ENCODE data around the gene SHOC2. TPM values are rescaled to one million over a fixed set of nuclear protein-coding genes. Genes with fewer than 3 reads are reported as not detected.

The SHOC2 gene
- polyA plus RNA-seq, 1 donor from 2014 or later: 46.0 TPM

GRCh38 chr10:110871298-110872084 is 47.9 kb upstream of the SHOC2 start, which contains the start of gene PDCD4:
Gene PDCD4 (plus strand): TSS chr10:110871928. CDS start chr10:110876028, 4,100 bp downstream.
- H3K9me3 ChIP-seq (ENCODE audit: low read length): no peaks in the 10 kb centered on the region
- no peaks in the 10 kb centered on the region for H4K20me1 ChIP-seq (ENCODE audit: insufficient read depth)
- H3K9me2 ChIP-seq (ENCODE audit: insufficient read depth, low read length): no peaks in the 10 kb centered on the region
- H3K9ac ChIP-seq (ENCODE audit: low read length): peak within 1 kb of the TSS; percentile 90
- H3K79me2 ChIP-seq (replicated peaks; ENCODE audit: insufficient read depth, low read length): peaks cover 38% of the 10 kb centered on the region
- no peaks in the 10 kb centered on the region for H3K27me3 ChIP-seq (ENCODE audit: insufficient read depth, low read depth, low read length)
- H3F3A ChIP-seq (ENCODE audit: insufficient read depth, low read length, poor library complexity, severe bottlenecking): no peaks in the 10 kb centered on the region
- H3K27ac ChIP-seq (ENCODE audit: low read length): peak within 1 kb of the TSS; percentile 87
- H3K4me3 ChIP-seq (ENCODE audit: low read length): peak within 1 kb of the TSS; percentile 87
- no peaks in the 10 kb centered on the region for H3K36me3 ChIP-seq (ENCODE audit: insufficient read depth, low read length)
- no peak for TF ChIP-seq MXI1 (conservative IDR thresholded peaks at IDR 0.05; ENCODE audit: poor library complexity, severe bottlenecking)
- TF ChIP-seq RAD21 (conservative IDR thresholded peaks at IDR 0.05): peak; percentile 41
- TF ChIP-seq POLR2AphosphoS5 (IDR thresholded peaks at IDR 0.05): peak; percentile 93
- no peak for TF ChIP-seq EP300 (conservative IDR thresholded peaks at IDR 0.05; ENCODE audit: poor library complexity, severe bottlenecking)
- no peak for TF ChIP-seq CTCF (IDR thresholded peaks at IDR 0.05; ENCODE audit: poor library complexity, severe bottlenecking)
- TF ChIP-seq REST (IDR thresholded peaks at IDR 0.05; ENCODE audit: borderline replicate concordance): peak; percentile 83
- no peak for TF ChIP-seq EZH2 (IDR thresholded peaks at IDR 0.05; ENCODE audit: borderline replicate concordance, insufficient read depth, low read length, poor library complexity, severe bottlenecking)
- TF ChIP-seq TAF1 (IDR thresholded peaks at IDR 0.05; ENCODE audit: low read depth): no peak
- TF ChIP-seq SMC3 (conservative IDR thresholded peaks at IDR 0.05; ENCODE audit: poor library complexity): peak; percentile 36
- peak within 1 kb of the TSS; percentile 66 for H3K4me2 ChIP-seq (ENCODE audit: low read length)
- H2AFZ ChIP-seq (ENCODE audit: low read depth, low read length): peak within 1 kb of the TSS; percentile 74

- Histone ChIP-seq H3K9me3 (ENCODE audit: low read length) (no peaks in the 10 kb centered on the region), H3K4me2 (ENCODE audit: low read length) (peak overlapping the region; percentile 66), H3K27me3 (ENCODE audit: insufficient read depth, low read depth, low read length) (no peaks in the 10 kb centered on the region), H3K9me2 (ENCODE audit: insufficient read depth, low read length) (no peaks in the 10 kb centered on the region), H3K9ac (ENCODE audit: low read length) (peak overlapping the region; percentile 90), H3F3A (ENCODE audit: insufficient read depth, low read length, poor library complexity, severe bottlenecking) (no peaks in the 10 kb centered on the region), H3K4me3 (ENCODE audit: low read length) (peak overlapping the region; percentile 87), H3K36me3 (ENCODE audit: insufficient read depth, low read length) (no peaks in the 10 kb centered on the region), H3K27ac (ENCODE audit: low read length) (peak overlapping the region; percentile 87), H2AFZ (ENCODE audit: low read depth, low read length) (peak overlapping the region; percentile 71), H3K79me2 (replicated peaks; ENCODE audit: insufficient read depth, low read length) (peaks cover 46% of the 10 kb centered on the region), H4K20me1 (ENCODE audit: insufficient read depth) (no peaks in the 10 kb centered on the region)
- TF ChIP-seq RAD21 (conservative IDR thresholded peaks at IDR 0.05) (peak; percentile 60), CTCF (IDR thresholded peaks at IDR 0.05; ENCODE audit: poor library complexity, severe bottlenecking) (peak; percentile 61), MXI1 (conservative IDR thresholded peaks at IDR 0.05; ENCODE audit: poor library complexity, severe bottlenecking) (peak; percentile 93), POLR2AphosphoS5 (IDR thresholded peaks at IDR 0.05) (no peak), EZH2 (IDR thresholded peaks at IDR 0.05; ENCODE audit: borderline replicate concordance, insufficient read depth, low read length, poor library complexity, severe bottlenecking) (no peak), SMC3 (conservative IDR thresholded peaks at IDR 0.05; ENCODE audit: poor library complexity) (peak; percentile 73)
These were observed 47.0 kb upstream of the SHOC2 start for GRCh38 chr10:110872145-110872983.
